M059J (cell line): ENCODE data around the gene SREBF1. TPM values are rescaled to one million over a fixed set of nuclear protein-coding genes. Genes with fewer than 3 reads are reported as not detected.

Experiments used
- DNase-seq: peaks from one replicate; pipeline ENCODE4 v3.0.0-alpha.2; 2012; ENCODE audit warnings: low read depth
- total RNA-seq: library from RNA; depleted of rRNA; stranded (reverse); fragments of >200 nt; shearing (Covaris generic); gene quantifications from 2 replicates; pipeline ENCODE4 v1.2.3, GENCODE V29; 2014; rRNA removed

SREBF1 gene
- total RNA-seq, 1 experiment from 2014 or later = 57.7 TPM

DNA sequence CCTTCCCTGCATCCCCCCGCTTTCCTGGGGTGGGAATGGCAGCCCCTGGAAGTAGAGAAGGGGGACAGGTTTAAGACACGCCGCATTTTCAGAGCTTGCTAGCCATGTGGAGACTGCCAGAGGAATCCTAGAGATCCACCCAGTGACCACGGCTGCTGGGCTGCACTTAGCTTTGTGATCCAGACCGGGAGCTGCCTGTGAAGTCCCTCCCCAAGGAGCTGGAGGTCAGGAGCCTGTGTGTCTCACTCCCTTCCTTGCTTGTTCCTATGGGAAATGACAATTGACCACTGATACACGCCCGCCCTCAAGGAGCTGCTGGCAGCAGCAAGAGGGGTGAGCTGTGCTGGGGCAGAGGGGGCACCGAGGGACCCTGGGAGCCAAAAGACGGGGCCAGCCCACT, 73.7 kb downstream of the SREBF1 start:
- no peak for DNase-seq

DNA sequence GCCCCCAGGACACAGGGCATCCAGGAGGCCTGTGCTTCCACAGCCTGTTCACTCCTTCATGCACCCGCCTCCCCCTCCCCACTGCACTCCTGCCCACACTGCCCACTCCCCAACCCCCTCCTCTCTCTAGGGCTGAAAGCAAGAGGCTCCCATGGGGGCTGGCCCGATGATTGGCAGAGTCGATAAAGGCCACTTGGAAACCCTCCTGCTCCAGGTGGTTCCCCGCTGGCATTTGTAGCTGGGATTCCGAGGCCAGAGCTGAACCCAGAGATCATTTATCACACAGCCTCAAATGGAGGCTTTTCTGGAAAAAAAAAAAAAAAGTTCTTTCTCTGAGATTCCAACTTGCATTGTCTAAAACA, 74.1 kb downstream of the SREBF1 start:
- DNase-seq = no peak

Other genes starting within 250 kb of the SREBF1 start
- gene PEMT, start 245.3 kb downstream of the SREBF1 start, total RNA-seq = 41.5 and 56.8 TPM in 2 replicates
- 3.9 and 13.1 TPM in 2 replicates for gene RAI1, start 155.5 kb downstream of the SREBF1 start, total RNA-seq
- gene TOM1L2, start 135.4 kb upstream of the SREBF1 start, total RNA-seq = 27.7 and 38.3 TPM in 2 replicates
- gene DRC3, start 135.9 kb upstream of the SREBF1 start, total RNA-seq = 0.12 and 0.69 TPM in 2 replicates
- gene ATPAF2, start 202.2 kb upstream of the SREBF1 start, total RNA-seq = 12.3 and 14.4 TPM in 2 replicates
- 5.9 and 8.2 TPM in 2 replicates for gene GID4, start 202.4 kb upstream of the SREBF1 start, total RNA-seq